GM20431 (cell line): Measurements from ENCODE around the gene RNU6-9.

Experiments
- in situ Hi-C: fragments of 300-500 bp; cut with MseI, MboI; formaldehyde crosslinking; loops from one replicate; pipeline ENCODE4 v1.15.0; 2020; ENCODE audit warnings: low sequenced_read_pairs; ENCODE audit not compliant: unreplicated experiment

The RNU6-9 gene

GRCh38 chr19:861141-861755 lies 32.0 kb upstream of the RNU6-9 start:
- in situ Hi-C loops = loop anchor here (10.0 kb wide), 1 partner anchor 64 kb away; the partner anchor contains the start of gene ARID3A

DNA sequence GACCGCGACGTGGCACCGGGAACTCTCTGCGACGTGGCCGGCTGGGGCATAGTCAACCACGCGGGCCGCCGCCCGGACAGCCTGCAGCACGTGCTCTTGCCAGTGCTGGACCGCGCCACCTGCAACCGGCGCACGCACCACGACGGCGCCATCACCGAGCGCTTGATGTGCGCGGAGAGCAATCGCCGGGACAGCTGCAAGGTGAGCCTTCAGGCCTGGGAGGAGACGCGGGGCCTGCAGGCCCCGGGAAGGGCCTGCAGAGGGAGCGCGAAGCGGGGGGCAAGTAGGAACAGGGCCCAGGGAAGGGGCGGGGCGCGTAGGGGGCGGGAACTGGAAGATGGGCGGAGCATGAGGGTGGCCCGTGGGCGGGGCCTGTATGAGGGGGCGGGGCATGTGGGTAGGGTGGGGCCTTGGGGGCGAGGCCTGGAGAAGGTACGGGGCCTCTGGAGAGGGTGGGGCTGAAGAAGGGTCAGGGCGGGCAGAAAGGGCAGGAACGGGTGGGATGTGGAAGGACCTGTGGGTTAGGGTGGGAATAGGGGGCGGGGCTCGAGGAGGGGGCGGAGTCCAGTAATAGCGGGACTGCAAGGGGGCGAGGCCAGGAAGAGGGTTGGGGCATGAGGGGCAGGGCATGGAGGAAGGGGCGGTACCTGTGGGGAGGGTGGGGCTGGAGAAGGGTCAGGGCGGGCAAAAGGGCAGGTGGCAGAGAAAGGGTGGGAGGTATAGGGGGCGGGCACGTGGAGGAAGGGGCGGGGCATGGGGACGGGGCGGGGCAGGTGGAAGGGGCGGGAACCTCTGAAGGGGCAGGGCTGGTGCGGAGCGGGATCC lies 31.3 kb upstream of the RNU6-9 start:
- in situ Hi-C loops = loop anchor here (10.0 kb wide), 1 partner anchor 63 kb away; the partner anchor contains the start of gene ARID3A

DNA sequence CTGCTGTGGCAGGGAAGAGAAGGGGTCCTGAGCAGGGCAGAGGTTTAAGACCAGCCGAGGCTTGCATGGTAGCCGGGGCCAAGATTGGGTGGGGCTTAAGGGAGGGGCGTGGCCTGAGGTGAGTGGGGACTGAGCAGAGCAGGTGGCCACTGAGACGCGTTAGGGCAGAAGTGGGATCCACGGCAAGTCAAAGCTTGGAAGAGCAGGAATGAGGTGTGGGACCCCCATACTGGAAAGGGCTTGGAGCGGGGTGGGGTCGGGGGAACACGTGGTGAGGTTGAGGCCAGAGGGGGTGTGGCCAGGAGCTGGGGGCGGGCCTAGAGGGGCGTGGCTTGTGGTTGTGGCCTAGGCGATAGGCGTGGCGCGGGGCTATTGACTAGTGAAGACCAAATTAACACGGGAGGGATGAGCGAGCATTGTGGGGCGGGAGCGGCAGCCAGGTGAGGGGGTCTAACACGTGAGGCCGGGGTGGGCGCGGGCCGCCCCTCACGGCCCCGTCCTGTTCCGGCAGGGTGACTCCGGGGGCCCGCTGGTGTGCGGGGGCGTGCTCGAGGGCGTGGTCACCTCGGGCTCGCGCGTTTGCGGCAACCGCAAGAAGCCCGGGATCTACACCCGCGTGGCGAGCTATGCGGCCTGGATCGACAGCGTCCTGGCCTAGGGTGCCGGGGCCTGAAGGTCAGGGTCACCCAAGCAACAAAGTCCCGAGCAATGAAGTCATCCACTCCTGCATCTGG lies 30.5 kb upstream of the RNU6-9 start:
- in situ Hi-C loops = loop anchor here (10.0 kb wide), 1 partner anchor 62 kb away; the partner anchor contains the start of gene ARID3A

DNA sequence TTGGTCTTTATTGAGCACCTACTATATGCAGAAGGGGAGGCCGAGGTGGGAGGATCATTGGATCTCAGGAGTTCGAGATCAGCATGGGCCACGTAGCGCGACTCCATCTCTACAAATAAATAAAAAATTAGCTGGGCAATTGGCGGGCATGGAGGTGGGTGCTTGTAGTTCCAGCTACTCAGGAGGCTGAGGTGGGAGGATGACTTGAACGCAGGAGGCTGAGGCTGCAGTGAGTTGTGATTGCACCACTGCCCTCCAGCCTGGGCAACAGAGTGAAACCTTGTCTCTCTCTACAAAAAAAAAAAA lies 30.0 kb upstream of the RNU6-9 start:
- in situ Hi-C loops = loop anchor here (10.0 kb wide), 1 partner anchor 62 kb away; the partner anchor contains the start of gene ARID3A

GRCh38 chr19:866769-867300 lies 26.4 kb upstream of the RNU6-9 start:
- in situ Hi-C loops = loop anchor here (10.0 kb wide), 1 partner anchor 58 kb away; the partner anchor contains the start of gene ARID3A

GRCh38 chr19:867301-867793 lies 25.9 kb upstream of the RNU6-9 start:
- in situ Hi-C loops = loop anchor here (10.0 kb wide), 1 partner anchor 57 kb away; the partner anchor contains the start of gene ARID3A

GRCh38 chr19:867855-868457 lies 25.3 kb upstream of the RNU6-9 start:
- in situ Hi-C loops = loop anchor here (10.0 kb wide), 1 partner anchor 57 kb away; the partner anchor contains the start of gene ARID3A

DNA sequence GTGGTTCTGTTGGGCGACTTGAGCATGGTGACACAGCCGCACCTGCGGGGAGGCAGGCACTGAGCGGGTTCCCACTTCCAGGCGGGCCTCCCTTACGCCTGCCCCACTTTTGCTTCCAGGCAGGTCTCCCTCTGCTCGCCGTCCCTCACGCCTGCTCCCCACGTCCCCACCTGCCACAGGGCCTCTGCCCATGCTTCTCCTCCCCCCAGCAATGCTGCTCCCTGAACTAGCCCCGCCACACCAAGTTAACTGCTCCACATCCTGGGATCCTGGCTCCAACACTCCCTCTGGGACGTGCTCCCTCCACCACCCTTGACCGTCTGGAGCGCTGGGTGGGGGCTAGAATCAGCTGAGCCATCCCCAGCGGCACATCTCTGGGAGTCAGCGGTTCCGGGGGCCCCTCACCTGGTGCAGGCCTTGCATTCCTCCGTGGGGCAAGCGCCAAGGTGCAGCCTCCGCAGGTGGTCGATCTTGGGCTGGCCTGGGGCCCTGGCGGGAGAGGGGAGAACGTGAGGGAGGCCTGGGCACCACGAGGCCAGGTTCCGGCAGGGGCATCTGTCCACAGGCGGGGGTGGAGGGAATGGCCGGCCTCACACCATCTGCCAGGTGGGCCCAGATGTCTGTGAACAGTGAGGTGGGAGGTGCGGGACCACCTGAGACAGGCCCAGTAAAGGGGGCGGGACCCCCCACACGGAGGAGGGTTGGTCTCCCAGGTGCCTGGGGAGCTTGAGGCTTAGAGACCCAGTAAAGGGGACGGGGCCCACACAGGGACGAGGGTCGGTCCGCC lies 24.6 kb upstream of the RNU6-9 start:
- in situ Hi-C loops = loop anchor here (10.0 kb wide), 1 partner anchor 56 kb away; the partner anchor contains the start of gene ARID3A

- in situ Hi-C loops = loop anchor here (10.0 kb wide), 1 partner anchor 55 kb away; the partner anchor contains the start of gene ARID3A
Measured at GRCh38 chr19:869245-870177, 23.8 kb upstream of the RNU6-9 start.

DNA sequence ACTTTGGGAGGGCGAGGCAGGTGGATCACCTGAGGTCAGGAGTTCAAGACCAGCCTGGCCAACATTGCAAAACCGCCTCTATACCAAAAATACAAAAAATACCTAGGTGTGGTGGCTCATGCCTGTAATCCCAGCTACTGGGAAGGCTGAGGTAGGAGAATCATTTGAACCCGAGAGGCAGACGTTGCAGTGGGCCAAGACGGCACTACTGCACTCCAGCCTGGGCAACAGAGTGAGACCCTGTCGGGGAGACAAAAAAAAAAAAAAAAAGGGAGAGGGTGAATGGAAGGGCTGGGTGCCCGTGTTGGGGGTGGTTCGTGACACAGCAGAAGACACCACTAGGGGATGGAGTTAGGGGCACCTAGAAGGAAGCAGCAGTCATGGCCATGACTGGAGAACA lies 23.0 kb upstream of the RNU6-9 start:
- in situ Hi-C loops = no loop called here

GRCh38 chr19:870963-871401 lies 22.3 kb upstream of the RNU6-9 start:
- in situ Hi-C loops = no loop called here

DNA sequence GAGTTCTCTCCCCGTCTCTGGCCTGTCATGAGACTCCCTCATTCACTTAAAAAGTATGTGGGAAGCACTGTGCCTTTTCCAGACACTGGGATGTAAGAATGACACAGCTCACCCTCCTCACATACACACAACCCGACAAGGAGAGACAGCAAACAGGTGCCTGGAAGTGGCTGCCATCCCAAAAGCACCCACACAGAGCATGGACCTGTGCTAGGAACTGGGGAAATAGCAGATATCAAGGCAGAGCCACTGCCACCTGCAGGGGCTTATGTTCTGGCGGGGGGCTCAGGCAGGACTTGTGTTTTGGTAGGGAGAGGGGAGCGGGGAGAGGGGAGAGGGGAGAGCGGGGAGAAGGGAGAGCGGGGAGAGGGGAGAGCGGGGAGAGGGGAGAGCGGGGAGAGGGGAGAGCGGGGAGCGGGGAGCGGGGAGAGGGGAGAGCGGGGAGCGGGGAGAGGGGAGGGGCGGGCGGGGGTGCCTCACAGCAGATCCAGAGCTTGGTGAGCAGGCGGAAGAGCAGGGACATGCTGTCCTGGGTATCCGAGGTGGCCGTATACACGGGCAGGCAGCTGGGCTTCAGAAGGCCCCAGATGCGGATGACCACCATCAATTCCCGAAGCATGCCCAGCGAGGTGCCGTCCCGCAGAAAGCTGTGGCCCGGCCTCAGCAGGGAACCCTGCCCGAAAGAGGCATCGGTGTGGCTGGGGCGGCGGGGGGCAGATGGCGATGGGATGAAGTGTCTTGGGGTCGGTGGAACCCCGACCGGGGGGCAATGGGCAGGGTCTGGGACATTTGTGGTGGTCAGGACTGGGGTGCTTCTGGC lies 21.6 kb upstream of the RNU6-9 start:
- in situ Hi-C loops = no loop called here

- in situ Hi-C loops = no loop called here
Measured at GRCh38 chr19:872266-872951, 20.9 kb upstream of the RNU6-9 start.

DNA sequence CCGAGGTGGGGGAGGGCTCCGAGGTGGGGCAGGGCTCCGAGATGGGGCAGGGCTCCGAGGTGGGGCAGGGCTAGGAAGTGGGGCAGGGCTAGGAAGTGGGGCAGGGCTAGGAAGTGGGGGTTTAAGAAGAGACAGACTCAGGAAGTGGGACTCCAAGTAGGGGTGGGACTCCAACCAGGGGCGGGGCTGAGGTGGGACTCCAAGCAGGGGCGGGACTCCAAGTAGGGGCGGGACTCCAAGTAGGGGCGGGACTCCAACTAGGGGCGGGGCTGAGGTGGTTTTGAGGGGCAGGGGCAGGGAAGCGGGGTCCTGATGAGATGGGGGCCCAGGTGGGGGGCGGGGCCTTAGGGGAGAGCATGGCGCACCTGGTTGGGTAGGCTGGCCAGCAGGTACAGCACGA lies 20.2 kb upstream of the RNU6-9 start:
- in situ Hi-C loops = no loop called here

DNA sequence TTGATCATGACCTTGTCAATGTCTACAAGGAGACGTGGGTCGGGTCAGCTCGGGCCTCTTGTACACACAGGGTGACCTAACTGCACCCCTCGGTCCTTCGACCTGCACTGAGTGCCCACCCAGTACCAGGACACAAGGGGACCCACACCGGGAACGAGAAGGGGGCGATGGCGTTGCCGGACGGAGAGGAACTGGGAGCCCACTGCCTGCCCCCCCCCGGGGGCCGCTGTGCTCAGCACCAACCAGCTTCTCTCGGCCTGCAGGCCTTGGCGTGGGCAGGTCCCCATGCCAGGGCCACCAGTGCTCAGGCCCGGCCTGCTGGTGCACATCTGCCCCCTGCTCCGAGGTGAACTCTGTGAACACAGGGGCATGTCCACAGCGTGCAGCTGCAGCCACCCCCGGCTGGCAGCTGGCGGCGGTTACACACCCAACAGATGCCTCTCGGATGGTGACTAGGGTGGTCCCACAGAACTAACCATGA lies 19.7 kb upstream of the RNU6-9 start:
- in situ Hi-C loops = no loop called here

DNA sequence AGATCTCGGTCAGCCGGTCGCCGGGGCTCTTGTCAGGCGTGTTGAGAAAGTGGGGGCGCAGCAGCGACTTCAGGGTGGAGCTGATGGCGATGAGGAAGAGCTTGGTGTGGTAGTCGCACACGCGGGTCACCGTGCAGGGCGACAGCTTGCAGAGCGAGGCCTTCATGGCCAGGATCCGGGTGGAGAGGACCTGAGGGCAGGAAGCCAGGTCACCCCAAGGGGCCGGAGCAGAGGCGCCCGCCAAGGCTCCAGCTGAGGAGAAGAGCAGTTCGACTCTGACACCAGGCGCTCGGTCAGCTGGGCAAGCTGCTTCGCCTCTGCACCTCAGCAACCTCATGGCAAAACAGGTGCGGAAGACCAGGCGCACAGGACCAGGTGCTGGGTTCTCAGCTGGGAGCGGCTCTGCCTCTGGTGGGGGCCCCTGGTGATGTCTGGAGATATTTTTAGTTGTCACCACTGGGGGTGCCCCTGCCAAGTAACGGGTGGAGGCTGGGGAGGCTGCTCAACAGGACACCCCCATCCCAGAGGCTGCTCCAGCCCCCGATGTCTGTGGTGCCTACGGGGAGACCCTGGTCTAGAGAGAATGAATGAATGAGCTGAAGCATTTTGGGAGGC lies 17.9 kb upstream of the RNU6-9 start:
- in situ Hi-C loops = no loop called here
